Prostate gland (tissue), 2 donors: ENCODE results near the gene LMO4. TPM values are rescaled to one million over a fixed set of nuclear protein-coding genes. Genes with fewer than 3 reads are reported as not detected.

ENCODE experiments used
- DNase-seq: peaks from one replicate; pipeline ENCODE4 v3.0.0-alpha.2; 2019; ENCODE audit warnings: low spot score
- H3K27ac ChIP-seq, 2 donors: fragments of 200-600 bp; sonication (generic); 2 replicates each; pipeline ENCODE4 v1.5.1; 2017 to 2019
- H3K27me3 ChIP-seq: fragments of 200-600 bp; sonication (generic); replicated peaks from 2 replicates; pipeline ENCODE4 v1.5.1; 2019; ENCODE audit not compliant: insufficient read depth
- H3K36me3 ChIP-seq, 2 donors: fragments of 200-600 bp; sonication (generic); 1 replicate in 1 of 2; 2 replicates in 1 of 2; pipeline versions ENCODE4 v1.5.1 to v1.8.1; 2017 to 2019
- H3K4me1 ChIP-seq: fragments of 200-600 bp; sonication (generic); replicated peaks from 2 replicates; pipeline ENCODE4 v1.5.1; 2019
- H3K4me3 ChIP-seq, 2 donors: fragments of 200-600 bp; sonication (generic); 2 replicates each; pipeline ENCODE4 v1.5.1; 2017 to 2019
- H3K9me3 ChIP-seq: fragments of 200-600 bp; sonication (generic); 2 replicates; pipeline ENCODE4 v1.5.1; 2017
- CTCF ChIP-seq, 4 experiments: fragments of 200-600 bp in 2 of 4; fragments of 450-650 bp in 2 of 4; sonication (generic) in 2 of 4; IDR thresholded peaks; 1 replicate in 3 of 4; 2 replicates in 1 of 4; pipeline ENCODE4 v1.5.1; 2016 to 2019; ENCODE audit warnings: antibody characterized with exemption in 4 of 4, mild to moderate bottlenecking in 2 of 4, moderate library complexity in 2 of 4
- POLR2A ChIP-seq: fragments of 450-650 bp; IDR thresholded peaks from one replicate; pipeline ENCODE4 v1.6.1; 2016; ENCODE audit warnings: antibody characterized with exemption, mild to moderate bottlenecking
- POLR2AphosphoS5 ChIP-seq: sonication (generic); formaldehyde crosslinking; IDR thresholded peaks from one replicate; pipeline ENCODE4 v1.6.1; 2017; ENCODE audit warnings: antibody characterized with exemption
- WGBS: methylation state at CpG from one replicate; pipeline ENCODE4 v1.1.5; 2018; 5-methylcytosine and 5-hydroxymethylcytosine counted together
- intact Hi-C: fragments of 100-400 bp; cut with DNase I; formaldehyde crosslinking; loops from one replicate; pipeline ENCODE4 v1.14.2; 2022
- total RNA-seq, 2 donors: library from RNA; depleted of rRNA; stranded (reverse); fragments of >200 nt; gene quantifications; one replicate each; pipeline ENCODE4 v1.1.0, GENCODE V29; 2016

The LMO4 gene
- total RNA-seq, 2 donors from 2014 or later: 41.9 to 78.0 TPM

- intact Hi-C loops: no loop called here
- Histone ChIP-seq H3K4me1 (no peaks in the 10 kb centered on the region), H3K27ac (no peak overlapping the region), H3K36me3 (no peaks in the 10 kb centered on the region), H3K9me3 (no peaks in the 10 kb centered on the region), H3K27me3 (no peaks in the 10 kb centered on the region), H3K4me3 (no peak overlapping the region)
- no peak for DNase-seq
- TF ChIP-seq POLR2A (no peak), POLR2AphosphoS5 (no peak), CTCF (IDR thresholded peaks at IDR 0.05) (no peak)
These were observed 59.7 kb downstream of the LMO4 start for GRCh38 chr1:87388411-87388810.

- no peak overlapping the region for H3K4me3 ChIP-seq
- 0% methylated on average over 1 of the region's 1 CpG for WGBS
- no peaks in the 10 kb centered on the region for H3K27me3 ChIP-seq
- H3K9me3 ChIP-seq: no peaks in the 10 kb centered on the region
- no peak overlapping the region for H3K27ac ChIP-seq
- no peaks in the 10 kb centered on the region for H3K36me3 ChIP-seq
- no peak for DNase-seq
- H3K4me1 ChIP-seq: no peaks in the 10 kb centered on the region
- intact Hi-C loops: no loop called here
- TF ChIP-seq POLR2AphosphoS5 (no peak), POLR2A (no peak), CTCF (IDR thresholded peaks at IDR 0.05) (no peak)
These were observed 60.3 kb downstream of the LMO4 start for GRCh38 chr1:87389011-87389410.

- WGBS: 80% methylated on average over 3 of the region's 3 CpGs
- no peak overlapping the region for H3K4me3 ChIP-seq
- no peaks in the 10 kb centered on the region for H3K9me3 ChIP-seq
- intact Hi-C loops: no loop called here
- H3K27ac ChIP-seq: no peak overlapping the region
- no peak for DNase-seq
- TF ChIP-seq POLR2A (no peak), CTCF (IDR thresholded peaks at IDR 0.05) (no peak), POLR2AphosphoS5 (no peak)
- no peaks in the 10 kb centered on the region for H3K4me1 ChIP-seq
- no peaks in the 10 kb centered on the region for H3K36me3 ChIP-seq
- no peaks in the 10 kb centered on the region for H3K27me3 ChIP-seq
These were observed 60.9 kb downstream of the LMO4 start for GRCh38 chr1:87389546-87389945.

- Histone ChIP-seq H3K4me3 (no peak overlapping the region), H3K9me3 (no peaks in the 10 kb centered on the region), H3K4me1 (no peaks in the 10 kb centered on the region), H3K36me3 (no peaks in the 10 kb centered on the region), H3K27me3 (no peaks in the 10 kb centered on the region), H3K27ac (no peak overlapping the region)
- intact Hi-C loops: no loop called here
- DNase-seq: no peak
- TF ChIP-seq CTCF (IDR thresholded peaks at IDR 0.05): no peak
- TF ChIP-seq POLR2A: no peak
- no peak for TF ChIP-seq POLR2AphosphoS5
- WGBS: 27% methylated on average over 7 of the region's 7 CpGs
These were observed 63.8 kb downstream of the LMO4 start for GRCh38 chr1:87392248-87393192.
